ENCODE data around the gene PLAAT4. TPM values are rescaled to one million over a fixed set of nuclear protein-coding genes. Genes with fewer than 3 reads are reported as not detected.

The PLAAT4 gene, protein sequence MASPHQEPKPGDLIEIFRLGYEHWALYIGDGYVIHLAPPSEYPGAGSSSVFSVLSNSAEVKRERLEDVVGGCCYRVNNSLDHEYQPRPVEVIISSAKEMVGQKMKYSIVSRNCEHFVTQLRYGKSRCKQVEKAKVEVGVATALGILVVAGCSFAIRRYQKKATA
- total RNA-seq, result 136 and 138 TPM in 2 replicates

DNA sequence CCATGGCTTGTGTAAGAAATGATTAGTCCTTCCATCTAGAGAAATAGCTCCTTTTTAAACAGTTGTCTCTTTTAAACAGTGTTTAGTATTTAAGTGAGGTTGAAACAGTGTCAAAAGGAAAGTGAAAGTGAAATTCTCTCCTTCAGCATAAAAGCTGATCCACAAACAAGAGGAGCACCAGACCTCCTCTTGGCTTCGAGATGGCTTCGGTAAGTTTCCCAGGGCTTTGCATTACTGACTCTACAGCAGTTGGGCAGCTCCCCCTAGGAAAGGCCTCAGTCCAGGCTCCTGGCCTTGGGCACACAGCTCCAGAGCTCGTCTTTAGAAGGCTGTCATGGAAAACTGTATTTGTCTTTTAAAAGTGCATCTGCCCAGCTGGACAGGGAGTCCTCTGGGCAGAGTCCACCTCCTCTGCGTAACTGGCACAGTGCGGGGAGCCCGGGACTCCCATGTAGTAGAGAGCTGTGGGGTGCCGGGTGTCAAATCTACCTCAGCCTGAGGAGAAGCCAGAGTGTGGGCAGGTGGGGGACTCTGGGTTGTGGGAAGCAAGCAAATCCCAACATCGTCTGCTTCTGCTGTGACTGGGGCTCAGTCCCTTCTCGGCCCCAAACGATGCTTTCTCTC, at the start of gene PLAAT4:
Gene PLAAT4, plus strand, starts transcription at position 140 of the 624 bp plus-strand sequence. Its CDS starts 61 bp downstream, at position 201.
- intact Hi-C loops (cut with micrococcal nuclease), result loop anchor here (1.0 to 2.0 kb wide), 4 partner anchors 17 to 98 kb away; no protein-coding TSS in a partner anchor

DNA sequence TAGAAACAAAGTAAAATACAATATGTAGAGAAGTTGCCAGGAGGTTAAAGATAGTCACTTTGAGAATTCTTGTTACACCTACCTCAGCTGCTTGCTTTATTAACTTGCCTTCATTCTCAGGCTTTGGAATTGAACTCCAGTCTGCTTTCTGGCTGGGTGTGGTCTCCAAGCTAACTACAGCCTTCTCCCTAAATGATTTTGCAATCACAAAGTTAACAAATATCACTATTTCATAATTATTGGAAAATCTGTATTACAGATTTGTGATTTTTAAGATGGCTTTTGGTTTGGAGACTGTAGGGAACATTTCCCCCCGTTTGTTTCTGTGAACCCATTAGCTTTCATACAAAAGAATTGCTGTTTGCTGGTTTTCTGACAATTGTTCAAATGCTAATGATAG, 47.8 kb upstream of the PLAAT4 start:
- intact Hi-C loops (cut with micrococcal nuclease), result no loop called here

DNA sequence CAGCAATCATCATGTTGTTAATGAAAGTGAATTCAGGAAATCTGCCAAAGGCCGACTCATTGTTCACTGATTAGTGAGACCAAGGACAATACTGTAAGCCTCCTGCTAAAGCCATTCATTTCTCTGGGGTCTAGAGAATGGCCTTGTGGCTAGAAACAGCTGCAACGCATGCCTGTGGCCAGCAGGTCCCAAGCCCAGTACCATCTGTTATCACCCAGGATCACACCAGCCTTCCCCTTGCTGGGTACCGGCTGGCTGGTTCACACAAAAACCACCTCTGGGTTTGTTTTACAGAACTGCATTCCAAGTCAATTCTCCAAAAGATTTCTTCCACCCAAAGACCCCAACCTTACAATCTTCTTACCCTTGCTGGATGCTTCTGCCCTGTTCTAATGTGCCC, 46.7 kb upstream of the PLAAT4 start:
- intact Hi-C loops (cut with micrococcal nuclease), result no loop called here

DNA sequence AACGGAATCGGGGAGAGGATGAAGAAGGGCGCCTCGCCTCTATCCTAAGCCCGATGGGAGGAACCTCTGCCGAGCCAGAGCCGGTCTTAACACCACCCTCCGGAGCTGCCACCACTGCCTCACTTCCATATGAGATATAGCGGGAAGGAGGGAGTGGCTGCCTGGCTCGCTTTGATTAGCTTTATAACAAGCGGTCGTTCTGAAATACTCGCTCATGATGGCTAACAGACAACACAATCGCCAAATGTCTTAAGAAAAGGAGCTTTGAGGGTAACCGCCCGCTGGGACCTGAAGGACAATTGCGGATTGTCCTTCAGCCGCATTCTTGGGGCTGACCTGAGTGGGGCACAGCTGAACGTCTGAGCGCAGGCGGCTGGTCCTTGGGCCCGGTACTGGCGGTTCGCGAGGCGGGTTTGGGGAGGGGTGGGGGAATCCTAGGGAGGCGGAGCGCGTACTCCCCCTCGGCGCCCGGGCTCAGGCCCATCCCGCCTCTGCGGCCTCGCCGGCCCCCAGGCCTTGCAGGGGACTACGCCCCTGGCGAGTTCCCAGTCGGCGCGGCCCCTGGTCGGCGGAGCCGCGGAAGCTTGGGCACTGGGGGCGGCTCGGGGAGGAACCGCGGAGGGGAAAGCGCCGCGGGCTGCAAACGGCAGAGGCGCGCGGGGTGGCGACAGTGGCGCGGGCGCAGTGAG, 45.9 kb upstream of the PLAAT4 start, which contains the start of gene PLAAT5:
Gene PLAAT5, minus strand, starts transcription at position 617 of the 689 bp plus-strand sequence. Its CDS starts 133 bp downstream, at position 484.
- intact Hi-C loops (cut with micrococcal nuclease), result no loop called here

DNA sequence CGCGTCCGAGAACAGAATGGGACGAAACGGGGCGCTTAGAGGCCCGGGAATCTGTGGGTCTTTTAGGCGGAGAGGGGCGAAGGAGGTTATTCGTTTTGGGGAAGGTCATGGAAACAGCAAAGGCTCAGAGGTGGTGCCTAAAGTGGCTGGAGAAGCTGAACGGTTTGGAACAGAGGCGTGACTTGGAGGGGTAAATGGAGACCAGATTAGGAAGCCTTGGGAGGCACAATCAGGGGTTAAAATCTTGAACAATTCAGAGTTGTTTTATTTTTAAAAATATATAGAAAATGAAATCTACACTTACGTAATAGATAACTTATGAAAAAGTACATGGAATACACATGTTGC, 45.4 kb upstream of the PLAAT4 start:
- intact Hi-C loops (cut with micrococcal nuclease), result no loop called here

DNA sequence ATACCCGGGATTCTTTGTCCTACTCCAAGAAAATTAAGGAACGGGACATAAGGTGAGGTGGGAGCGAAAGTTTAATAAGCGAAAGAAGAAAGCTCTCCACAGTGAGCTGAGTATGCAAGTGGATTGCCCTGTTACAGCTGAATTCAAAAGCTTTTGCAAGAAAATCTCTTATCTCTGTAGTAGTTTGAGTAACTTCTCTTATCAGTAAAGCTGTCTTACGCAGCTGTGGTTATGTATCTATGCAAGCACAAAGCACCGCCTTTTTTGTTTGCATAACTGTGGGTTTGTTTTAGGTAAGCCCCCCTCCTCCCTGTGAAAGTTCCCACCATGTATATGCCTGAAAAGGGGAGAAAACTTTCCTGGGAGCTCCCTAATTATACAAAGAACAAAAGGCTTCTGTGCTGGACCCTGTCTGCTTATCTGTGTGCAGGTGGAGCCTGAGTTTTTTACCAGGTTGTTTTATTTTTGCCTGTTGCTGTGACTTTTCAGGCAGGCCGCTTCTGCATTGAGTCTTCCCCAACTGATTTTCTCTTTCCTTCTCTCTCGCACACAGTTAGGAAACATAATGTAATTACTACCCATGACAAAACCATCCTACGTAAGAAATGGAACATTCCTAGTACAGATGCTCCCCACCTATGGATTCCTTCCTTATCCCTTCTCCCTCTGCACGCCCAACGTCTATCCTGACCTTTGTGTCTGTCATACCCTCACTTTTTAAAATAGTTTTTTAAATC, 44.8 kb upstream of the PLAAT4 start:
- intact Hi-C loops (cut with micrococcal nuclease), result no loop called here

DNA sequence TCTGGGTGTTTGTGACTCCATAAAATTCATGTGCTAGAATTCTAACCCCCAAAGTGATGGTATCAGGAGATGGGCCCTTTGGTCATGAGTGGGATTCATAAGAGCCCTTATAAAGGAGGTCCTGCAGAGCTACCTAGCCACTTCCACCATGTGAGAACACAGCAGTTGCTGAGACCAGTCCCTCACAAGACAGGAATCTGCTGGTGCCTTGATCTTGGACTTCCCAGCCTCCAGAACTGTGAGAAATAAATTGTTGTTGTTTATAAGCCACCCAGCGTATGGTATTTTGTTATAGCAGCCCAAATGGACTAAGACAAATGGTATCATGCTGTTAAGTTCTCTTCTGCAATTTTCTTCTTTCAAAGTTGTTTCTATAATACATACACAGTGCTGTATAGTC, 44.2 kb upstream of the PLAAT4 start:
- intact Hi-C loops (cut with micrococcal nuclease), result no loop called here

DNA sequence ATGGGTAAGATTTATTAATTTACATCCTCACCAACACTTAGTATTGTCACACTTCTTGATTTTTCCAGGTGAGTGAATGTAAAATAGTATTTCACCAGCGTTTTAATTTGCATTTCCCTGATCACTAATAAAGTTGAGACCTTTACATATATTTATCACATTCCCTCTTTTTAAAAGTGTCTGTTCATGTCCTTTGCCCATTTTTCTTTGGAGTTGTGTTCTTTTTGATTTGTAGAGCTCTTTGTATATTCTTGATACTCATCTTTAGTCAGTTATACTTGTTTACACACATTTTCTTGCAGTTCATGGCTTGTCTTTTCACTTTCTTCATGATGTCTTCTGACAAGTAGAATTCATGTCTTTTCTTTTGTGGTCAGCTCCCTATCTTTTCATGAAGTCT, 43.5 kb upstream of the PLAAT4 start:
- intact Hi-C loops (cut with micrococcal nuclease), result no loop called here

DNA sequence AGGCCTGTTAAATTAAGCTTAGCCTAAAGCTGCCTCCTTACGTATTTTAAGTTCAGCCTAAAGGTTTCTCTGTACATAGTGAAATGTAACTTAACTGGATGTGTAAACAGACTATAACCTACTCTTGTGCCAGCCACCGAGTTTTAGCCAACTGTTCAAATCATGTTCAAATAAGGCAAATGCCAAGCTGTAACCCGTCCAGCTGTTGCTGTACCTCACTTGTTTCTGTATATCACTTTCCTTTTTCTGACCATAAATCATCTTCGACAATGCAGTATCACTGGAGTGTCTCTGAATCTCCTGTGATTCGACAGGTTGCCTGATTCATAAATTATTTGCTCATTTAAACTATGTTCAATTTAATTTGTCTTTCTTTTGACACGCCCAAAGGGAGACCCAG, 41.6 kb upstream of the PLAAT4 start:
- intact Hi-C loops (cut with micrococcal nuclease), result no loop called here

DNA sequence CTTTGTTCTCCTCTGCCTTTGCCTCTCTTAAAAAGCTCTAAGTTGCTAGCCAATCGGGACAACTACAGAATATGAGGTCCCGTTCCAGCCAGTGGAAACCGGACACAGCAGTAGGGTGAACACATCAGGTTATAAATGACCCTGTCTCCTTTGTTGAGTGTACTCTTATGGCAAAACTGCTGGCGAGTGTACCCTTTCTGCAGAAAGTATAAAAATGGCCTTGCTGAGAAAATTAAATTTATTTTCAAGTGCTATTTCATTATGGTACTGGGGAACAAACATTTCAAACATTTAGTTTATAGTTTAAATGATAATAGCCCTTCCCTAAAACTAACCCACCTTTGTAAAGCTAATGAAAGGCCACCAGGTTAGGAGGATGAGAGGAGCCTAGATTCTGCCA, 36.7 kb upstream of the PLAAT4 start:
- intact Hi-C loops (cut with micrococcal nuclease), result no loop called here

DNA sequence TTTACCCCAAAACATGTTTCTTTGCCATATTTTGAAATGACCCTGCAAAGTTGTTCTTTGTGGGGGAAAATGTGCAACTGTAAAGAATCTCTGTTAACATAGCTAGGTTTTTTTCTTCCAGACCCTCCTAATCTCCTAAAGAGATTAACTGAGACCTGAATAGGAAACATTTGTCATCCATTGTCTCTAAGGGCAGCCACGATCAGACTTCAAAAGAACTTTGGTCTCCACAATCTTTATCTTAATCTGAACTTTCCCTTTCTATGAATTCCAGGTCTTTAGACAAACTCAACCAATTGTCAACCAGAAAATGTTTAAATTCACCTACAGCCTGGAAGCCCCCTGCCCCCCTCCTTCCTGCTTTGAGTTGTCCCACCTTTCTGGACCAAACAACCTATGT, 35.4 kb upstream of the PLAAT4 start:
- intact Hi-C loops (cut with micrococcal nuclease), result no loop called here

DNA sequence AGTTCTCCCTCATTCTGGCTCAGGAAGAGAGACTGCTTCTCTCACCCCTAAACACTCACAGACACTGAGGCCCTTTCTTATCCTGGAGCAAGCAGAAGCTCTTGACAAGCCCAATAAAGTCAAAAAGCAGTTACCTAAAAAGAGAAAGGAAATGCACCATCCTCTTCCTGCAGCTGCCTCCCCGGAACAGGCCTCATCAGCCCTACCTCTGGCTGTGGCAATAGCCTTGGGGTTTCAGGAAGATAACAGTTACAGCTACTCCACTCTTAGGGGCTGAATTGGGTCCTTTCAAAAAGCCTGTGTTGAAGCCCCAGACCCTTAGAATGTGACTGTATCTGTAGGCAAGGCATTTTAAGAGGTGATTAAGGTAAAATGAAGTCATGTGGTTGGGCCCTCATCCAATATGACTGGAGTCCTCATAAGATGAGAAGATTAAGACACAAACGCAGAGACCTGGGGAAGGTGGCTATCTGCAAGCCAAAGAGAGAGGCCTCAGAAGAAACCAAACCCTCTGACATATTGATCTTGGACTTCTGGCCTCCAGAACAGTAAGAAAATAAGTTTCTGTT, 34.3 kb upstream of the PLAAT4 start:
- intact Hi-C loops (cut with micrococcal nuclease), result no loop called here

DNA sequence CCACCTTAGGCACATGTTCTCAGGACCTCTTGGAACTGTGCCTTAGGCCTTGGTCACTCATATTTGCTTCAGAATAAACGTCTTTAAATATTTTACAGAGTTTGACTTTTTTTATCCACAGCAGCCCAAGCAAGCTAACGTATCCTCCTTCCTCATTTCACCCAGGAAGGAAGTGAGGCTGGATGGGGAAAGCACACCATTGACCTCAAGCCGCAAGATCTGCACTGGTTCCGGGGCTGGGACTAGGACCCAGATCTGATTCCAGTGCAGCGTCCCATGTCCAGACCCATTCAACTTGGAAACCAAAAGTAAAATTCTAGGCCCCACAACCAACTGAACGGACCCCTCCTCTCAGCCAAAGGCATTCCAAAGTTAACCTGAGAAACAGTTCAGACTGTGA, 33.1 kb upstream of the PLAAT4 start:
- intact Hi-C loops (cut with micrococcal nuclease), result no loop called here

DNA sequence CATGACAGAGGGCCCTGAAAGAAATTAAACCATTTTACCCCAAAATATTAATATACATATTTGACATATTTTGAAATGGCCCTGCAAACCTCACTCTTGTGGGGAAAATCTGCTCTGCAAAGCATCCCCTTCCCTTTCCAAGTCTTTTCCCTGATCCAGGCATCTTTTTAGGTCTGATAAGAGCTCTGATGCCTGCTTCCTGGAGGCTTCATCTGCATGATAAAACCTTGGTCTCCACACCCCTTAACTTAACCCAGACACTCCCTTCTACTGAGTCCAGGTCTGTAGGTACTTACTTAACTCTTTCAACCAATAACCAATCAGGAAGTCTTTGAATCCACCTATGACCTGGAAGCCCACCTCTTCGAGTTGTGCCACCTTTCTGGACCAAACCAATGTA, 32.6 kb upstream of the PLAAT4 start:
- intact Hi-C loops (cut with micrococcal nuclease), result no loop called here

DNA sequence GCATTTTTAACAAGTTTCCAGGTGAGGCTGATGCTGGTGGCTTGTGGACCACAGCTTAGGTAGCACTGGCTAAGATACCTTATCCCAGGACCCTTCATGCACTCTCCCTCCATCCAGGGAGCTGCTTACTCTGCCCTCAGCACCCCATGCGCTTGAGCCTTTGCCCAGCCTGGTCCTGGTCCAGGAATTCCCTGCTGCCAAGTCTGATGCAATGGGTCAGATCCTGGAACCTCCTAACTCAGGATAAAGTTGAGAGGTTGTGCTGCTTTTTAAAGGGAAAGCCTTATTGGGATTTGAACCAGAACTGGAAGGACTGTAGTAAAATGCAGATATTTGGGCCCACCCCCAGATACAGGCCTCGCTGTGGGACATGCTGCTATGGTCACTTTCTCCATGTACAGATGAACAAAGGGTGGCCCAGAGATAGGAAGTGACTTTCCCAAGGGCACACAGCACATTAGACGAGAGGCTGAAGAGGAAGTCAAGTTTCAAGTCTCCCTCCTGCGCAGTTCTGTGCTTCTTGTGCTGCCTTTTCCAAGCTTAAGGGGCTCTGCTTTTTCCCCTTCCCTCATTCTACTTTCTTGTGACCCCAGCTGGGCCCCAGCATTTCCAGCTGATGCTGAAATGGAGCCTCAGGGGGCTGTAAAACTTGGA, 31.5 kb upstream of the PLAAT4 start:
- intact Hi-C loops (cut with micrococcal nuclease), result no loop called here

DNA sequence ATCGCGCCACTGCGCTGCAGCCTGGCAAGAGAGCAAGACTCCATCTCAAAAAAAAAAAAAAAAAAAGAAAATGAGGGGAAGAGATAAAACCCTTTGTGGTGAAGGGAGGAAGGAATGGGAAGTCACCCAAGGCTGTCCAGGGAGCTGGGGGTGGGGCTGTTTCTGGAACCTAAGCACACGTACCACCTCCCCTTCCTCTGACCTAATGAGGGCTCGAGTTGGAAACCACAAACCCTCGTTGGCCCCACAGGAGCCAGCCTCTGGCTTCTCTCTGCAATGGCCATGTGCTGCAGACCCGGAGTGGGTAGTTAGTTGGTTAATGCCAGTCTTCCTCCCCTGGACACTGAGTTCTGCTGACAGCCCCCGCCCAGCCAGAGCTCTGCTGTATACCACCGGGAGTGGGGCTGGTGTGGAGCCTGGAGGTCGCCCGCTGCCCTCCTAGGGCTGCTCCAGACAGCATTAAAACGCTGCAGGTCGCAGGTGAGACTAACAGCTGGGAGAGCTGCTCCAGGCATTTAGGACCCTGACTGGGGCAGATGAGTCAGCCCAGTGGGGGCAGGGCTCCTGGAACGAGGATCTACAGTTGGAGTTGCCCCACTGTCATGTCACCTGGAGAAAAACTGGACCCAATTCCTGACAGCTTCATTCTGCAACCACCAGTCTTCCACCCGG, 30.6 kb upstream of the PLAAT4 start, which contains the start of gene LGALS12:
Gene LGALS12, plus strand, starts transcription at position 228 of the 672 bp plus-strand sequence. Its CDS starts 375 bp downstream, at position 603.
- intact Hi-C loops (cut with micrococcal nuclease), result no loop called here

DNA sequence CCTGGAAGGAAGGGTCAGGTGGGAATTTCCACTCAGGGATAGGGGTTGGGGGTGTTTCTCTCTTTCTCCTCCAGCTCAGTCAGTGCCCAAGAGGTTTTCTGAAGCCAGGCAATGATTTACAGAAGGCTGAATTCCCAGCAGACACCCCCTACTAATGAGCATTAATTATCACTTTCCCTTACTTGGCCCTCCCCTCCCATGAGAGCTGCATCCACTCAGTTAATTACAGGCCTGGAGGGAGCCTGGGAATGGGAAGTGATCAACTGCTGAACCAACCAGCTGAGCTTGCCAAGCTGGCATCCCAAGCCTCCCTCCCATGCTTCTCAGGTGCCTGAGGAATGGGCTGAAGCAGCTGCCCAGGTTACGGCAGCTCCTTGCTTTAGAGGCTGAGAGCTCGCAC, 29.7 kb upstream of the PLAAT4 start:
- intact Hi-C loops (cut with micrococcal nuclease), result no loop called here

DNA sequence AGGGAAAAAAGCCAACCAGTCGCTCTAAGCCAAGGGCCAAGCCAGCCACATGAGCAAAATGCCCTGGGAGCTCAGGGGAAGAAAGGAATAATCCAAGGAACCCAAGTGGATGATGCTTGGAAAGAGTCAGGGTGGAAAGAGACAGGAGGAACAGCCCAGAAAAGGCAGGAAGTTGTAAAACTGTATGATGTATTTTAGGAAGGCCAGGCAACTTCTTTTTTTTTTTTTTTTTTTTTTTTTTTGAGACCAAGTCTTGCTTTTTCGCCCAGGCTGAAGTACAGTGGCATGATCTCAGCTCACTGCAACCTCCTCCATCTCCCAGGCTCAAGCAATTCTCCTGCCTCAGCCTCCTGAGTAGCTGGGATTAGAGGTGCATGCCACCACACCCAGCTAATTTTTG, 29.1 kb upstream of the PLAAT4 start:
- intact Hi-C loops (cut with micrococcal nuclease), result no loop called here

DNA sequence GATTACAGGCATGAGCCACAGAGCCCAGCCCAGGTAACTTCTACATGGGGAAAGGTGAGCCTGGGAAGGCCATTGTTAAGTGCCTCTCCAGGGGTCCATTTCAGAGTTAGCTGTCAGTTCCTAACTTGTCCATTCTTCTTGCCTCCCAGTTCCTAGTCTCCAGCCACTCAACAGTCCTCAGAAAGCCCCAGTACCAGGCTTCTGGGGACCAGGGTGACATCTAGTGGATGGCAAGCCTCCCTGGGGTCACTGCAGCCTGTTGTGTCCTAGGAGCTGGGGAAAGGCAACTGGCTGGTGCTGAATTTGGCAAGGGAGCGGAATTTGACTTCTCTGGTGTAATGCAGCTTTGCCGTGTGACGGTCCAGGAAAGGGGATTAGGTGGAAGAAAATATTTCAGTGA, 28.6 kb upstream of the PLAAT4 start:
- intact Hi-C loops (cut with micrococcal nuclease), result no loop called here

DNA sequence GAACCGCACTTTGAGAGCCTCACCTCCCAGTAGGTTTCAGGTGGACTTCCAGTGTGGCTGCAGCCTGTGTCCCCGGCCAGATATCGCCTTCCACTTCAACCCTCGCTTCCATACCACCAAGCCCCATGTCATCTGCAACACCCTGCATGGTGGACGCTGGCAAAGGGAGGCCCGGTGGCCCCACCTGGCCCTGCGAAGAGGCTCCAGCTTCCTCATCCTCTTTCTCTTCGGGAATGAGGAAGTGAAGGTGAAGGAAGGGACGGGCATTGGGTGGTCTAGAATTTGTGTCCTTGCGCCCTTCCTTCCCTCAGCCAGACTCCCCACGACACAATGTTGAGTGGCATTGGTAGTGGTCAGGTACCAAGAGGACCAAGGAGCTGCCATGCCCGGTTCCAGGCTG, 27.9 kb upstream of the PLAAT4 start:
- intact Hi-C loops (cut with micrococcal nuclease), result no loop called here
